HG03460 (cell line): ENCODE measurements around the gene LPIN1.
A peak's percentile ranks its signal among the peaks of the same experiment; 100 is the strongest.

Experiments used
- ATAC-seq: cut with Tn5 transposase; IDR thresholded peaks from one replicate; pipeline ENCODE4 v1.9.1; 2021; ENCODE audit not compliant: unreplicated experiment

The LPIN1 gene

GRCh38 chr2:11762031-11762430, 15.6 kb downstream of the LPIN1 start:
- ATAC-seq = no peak

- ATAC-seq = no peak
Observed at GRCh38 chr2:11762799-11763461, 16.5 kb downstream of the LPIN1 start.

- ATAC-seq = no peak
Observed at GRCh38 chr2:11764359-11764758, 17.9 kb downstream of the LPIN1 start.

GRCh38 chr2:11764920-11765319, 18.5 kb downstream of the LPIN1 start:
- no peak for ATAC-seq

- ATAC-seq = no peak
Observed at GRCh38 chr2:11765501-11765900, 19.1 kb downstream of the LPIN1 start.

- no peak for ATAC-seq
Observed at GRCh38 chr2:11766016-11766415, 19.6 kb downstream of the LPIN1 start.

- ATAC-seq = no peak
Observed at GRCh38 chr2:11767779-11768178, 21.3 kb downstream of the LPIN1 start.

GRCh38 chr2:11768946-11769345, 22.5 kb downstream of the LPIN1 start:
- no peak for ATAC-seq

- no peak for ATAC-seq
Observed at GRCh38 chr2:11769516-11769915, 23.1 kb downstream of the LPIN1 start.

GRCh38 chr2:11770531-11771188, 24.2 kb downstream of the LPIN1 start:
- no peak for ATAC-seq

- ATAC-seq = no peak
Observed at GRCh38 chr2:11771971-11772615, 25.7 kb downstream of the LPIN1 start.

- ATAC-seq = no peak
Observed at GRCh38 chr2:11773111-11773510, 26.7 kb downstream of the LPIN1 start.

GRCh38 chr2:11773747-11774525, 27.5 kb downstream of the LPIN1 start:
- no peak for ATAC-seq

GRCh38 chr2:11774600-11774999, 28.2 kb downstream of the LPIN1 start:
- ATAC-seq = no peak

- peak; percentile 87 for ATAC-seq
Observed at GRCh38 chr2:11775384-11775783, 29.0 kb downstream of the LPIN1 start.

GRCh38 chr2:11777066-11777782, 30.8 kb downstream of the LPIN1 start:
- no peak for ATAC-seq

- ATAC-seq = no peak
Observed at GRCh38 chr2:11777886-11778415, 31.5 kb downstream of the LPIN1 start.

- no peak for ATAC-seq
Observed at GRCh38 chr2:11778416-11778815, 32.0 kb downstream of the LPIN1 start.

GRCh38 chr2:11778923-11779757, 32.7 kb downstream of the LPIN1 start:
- ATAC-seq = peak; percentile 78

- no peak for ATAC-seq
Observed at GRCh38 chr2:11781602-11782001, 35.2 kb downstream of the LPIN1 start.
